Fibroblast of peridontal ligament (primary cell): ENCODE measurements around the gene WDCP.
"Not testable (repeated sequence)": the region's sequence is repeated elsewhere in the genome, so short reads cannot be mapped to it uniquely, and the experiment has no call there.

Experiments used
- DNase-seq: peaks from one replicate; pipeline ENCODE4 v3.0.0-alpha.2; 2010; ENCODE audit errors: extremely low read depth

Gene WDCP

DNA sequence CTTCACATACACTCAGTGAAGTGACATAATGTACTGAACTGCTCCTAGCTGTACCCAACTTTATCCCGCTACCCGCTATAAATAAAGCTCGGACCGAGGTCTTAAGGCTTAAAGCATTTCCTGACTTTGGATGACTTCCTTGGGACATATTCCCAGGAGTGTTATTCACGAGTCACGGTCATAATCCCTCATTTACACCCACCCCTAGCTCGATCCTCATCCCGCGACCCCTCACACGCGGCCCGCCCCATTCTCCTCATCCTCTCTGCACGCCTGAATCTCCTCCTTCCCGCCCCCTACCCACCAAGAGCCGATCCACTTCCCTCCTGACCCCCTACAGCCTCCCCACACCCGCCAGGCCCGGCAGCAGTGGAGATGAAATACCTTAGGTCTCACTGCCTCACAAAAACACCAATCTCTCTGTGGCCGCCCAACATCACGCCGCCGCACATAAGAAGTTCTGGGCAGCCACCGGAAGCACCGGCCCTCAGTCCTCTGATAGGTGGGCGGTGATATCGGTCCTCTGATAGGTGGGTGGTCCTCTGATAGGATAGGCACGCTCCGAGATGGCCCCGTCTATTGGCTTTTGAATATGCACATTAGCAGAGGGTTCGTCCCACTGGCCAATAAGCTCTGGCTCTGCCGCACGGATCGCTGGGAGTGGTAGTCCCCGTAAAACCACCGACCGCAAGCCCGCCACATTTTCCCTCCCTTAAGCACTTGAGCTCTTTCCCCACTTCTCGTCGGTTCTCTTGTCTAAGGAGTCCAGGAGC is at the start of gene WDCP:
WDCP (minus strand) TSS at position 462 of the 773 bp plus-strand sequence. CDS start 7,897 bp downstream, outside the sequence.
- peak; percentile 98 for DNase-seq

- DNase-seq = not testable (repeated sequence)
Observed at GRCh38 chr2:24095171-24095677, 48.0 kb upstream of the WDCP start.

DNA sequence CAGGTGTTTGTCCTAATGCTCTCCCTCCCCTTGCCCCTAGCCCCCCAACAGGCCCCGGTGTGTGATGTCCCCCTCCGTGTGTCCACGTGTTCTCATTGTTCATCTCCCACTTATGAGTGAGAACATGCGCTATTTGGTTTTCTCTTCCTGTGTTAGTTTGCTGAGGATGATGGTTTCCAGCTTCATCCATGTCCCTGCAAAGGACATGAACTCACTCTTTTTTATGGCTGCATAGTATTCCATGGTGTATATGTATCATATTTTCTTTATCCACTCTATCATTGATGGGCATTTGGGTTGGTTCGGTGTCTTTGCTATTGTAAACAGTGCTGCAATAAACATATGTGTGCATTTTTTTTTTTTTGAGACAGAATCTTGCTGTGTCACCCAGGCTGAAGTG is 46.1 kb upstream of the WDCP start:
- not testable (repeated sequence) for DNase-seq

DNA sequence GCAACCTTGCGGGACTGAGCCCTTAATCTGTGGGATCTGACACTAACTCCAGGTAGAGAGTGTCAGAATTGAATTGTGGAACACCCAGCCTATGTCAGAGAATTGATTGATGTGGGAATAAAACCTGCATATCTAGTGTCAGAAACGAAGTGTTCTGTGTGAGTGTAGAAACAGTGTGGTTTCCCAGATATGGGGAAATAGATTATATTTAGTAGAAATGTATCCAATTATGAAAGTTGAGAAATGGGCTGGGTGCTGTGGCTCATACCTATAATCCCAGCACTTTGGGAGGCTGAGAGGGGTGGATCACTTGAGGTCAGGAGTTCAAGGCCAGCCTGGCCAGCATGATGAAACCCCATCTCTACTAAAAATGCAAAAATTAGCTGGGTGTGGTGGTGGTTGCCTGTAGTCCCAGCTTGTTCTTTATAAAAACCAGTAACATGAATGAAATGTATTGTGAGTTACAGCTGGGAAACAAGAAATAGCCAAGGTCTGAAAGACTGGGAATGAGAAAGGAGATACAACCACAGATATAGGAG is 41.7 kb upstream of the WDCP start:
- no peak for DNase-seq

DNA sequence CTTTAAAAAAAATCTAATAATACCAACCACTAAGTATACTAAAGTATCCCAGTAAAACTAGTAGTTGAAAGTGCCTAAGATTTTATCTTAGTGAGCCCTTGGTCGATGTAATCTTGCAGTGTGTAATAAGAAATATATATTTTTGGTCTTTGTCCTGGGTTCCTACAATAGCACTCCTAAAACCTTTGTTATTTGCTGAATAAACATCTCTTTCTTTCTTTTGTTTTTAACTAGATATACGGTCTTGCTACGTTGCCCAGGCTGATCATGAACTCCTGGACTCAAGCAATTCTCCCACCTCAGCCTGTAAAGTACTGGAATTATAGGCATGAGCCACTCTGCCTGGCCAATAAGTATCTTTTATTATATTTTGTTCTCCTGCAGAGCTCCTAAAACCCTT is 39.8 kb upstream of the WDCP start:
- DNase-seq = no peak

- DNase-seq = no peak
Observed at GRCh38 chr2:24086241-24086640, 39.0 kb upstream of the WDCP start.

GRCh38 chr2:24085200-24085489 is 38.0 kb upstream of the WDCP start:
- no peak for DNase-seq

DNA sequence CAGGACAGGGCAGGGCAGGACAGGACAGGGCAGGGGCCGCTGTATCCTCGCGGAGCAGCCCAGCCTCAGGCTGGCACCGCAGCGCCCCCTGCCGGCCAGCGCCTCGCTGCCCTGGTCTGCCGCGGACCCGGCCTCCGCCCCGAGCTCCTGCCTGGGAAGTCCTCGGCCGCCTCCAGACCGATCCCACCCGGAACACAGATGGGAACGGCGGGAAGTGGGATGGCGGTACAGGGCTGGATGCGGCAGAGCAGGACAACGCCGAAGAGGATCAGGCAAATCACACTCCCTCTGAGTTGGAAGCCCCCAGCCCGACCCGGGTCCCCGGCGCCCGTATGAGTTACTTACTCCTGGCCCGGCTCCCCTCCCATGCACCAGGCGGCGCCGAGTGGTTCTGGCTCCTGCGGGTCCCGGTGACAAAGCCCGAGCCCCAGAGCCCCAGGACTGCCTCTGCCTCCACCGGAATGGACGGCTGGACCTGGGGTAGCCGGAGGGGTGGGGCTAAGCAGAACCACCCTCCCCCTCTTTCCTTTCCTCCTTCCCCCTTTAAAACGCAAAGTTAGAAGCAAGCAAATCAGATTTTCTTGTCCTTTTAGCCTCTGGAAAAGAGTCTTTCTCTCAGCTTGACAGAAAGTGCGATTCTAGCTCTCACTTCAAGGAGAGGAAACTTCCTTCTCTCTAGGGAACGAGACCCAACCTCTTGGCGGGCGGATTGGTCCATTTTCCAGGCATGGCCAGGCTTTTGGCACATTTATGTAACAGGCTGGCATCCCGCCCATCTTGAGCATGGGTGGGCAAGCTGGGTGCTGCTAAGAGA is 37.4 kb upstream of the WDCP start, which contains the start of gene TP53I3:
TP53I3 (minus strand) TSS at position 449 of the 814 bp plus-strand sequence. CDS start 508 bp downstream, outside the sequence.
- DNase-seq = peak; percentile 81

- peak; percentile 89 for DNase-seq
Observed at GRCh38 chr2:24083567-24084385, 36.6 kb upstream of the WDCP start.

DNA sequence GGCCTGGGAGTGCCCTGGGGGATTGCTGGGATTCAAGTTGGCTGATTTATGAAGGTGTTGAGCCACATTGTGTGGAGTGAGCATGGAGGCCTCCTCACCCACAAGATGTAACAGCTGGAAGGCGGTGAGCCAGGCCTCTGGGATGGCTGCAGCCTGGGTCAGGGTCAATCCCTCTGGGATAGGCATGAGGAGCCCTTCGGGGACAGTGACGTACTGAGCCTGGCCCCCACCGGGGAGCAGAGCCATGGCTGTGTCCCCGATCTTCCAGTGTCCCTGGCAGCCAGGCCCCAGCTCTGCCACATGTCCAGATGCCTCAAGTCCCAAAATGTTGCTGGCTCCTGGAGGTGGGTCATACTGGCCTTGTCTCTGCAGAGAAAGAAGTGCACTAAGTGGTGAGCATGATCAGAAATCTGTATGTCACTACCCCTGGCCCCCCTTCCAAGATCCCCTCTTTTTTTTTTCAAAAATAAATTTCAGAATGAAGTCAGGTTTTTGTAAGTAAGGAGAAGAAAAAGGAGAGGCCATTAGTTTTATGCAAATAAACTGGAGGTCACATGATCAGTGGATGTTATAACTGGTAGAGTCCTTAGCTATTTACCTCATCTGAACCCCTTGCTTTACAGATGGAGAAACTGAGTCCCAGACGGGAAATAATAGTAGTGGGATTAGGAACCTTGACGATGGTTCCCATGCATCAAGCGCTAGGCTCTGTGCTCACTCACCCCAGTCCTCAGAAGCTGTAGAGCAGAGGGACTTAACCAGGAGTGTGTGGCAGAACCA is 35.8 kb upstream of the WDCP start:
- DNase-seq = no peak

DNA sequence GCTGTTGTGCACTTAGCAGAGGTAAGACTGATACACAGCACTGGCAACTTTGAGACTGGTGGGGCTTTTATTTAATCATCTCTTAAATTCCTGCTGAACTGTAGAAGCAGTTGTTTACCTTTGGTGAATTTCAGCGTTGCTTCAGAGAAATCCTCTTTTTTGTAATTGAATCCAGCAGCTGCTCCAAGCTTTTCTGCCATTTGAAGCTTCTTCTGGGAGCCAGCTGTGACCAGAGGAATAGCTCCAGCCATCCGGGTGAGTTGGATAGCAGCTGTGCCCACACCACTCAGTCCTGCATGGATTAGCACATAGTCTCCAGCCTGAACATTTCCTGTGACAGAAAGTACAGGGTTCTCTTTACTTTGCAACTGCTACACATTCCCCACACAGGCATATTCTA is 33.5 kb upstream of the WDCP start:
- DNase-seq = peak; percentile 61

GRCh38 chr2:24077879-24078278 is 30.7 kb upstream of the WDCP start:
- DNase-seq = no peak

DNA sequence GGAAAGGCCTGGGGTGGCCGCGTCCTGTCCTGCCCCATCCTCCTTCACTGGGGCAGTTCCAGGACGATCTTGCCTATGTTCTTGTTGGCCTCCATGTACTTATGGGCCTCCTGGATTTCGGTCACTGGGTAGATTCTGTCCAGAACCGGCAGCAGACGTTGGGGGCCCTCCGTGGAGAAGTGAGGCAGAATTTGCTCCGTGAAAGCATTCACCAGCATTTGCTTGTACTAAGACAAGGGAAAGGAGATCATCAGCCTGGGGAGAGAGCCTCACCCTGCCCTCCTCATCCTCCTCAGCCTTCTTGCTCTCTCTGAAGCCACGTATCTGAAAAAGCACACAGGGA is 30.3 kb upstream of the WDCP start:
- peak; percentile 42 for DNase-seq

DNA sequence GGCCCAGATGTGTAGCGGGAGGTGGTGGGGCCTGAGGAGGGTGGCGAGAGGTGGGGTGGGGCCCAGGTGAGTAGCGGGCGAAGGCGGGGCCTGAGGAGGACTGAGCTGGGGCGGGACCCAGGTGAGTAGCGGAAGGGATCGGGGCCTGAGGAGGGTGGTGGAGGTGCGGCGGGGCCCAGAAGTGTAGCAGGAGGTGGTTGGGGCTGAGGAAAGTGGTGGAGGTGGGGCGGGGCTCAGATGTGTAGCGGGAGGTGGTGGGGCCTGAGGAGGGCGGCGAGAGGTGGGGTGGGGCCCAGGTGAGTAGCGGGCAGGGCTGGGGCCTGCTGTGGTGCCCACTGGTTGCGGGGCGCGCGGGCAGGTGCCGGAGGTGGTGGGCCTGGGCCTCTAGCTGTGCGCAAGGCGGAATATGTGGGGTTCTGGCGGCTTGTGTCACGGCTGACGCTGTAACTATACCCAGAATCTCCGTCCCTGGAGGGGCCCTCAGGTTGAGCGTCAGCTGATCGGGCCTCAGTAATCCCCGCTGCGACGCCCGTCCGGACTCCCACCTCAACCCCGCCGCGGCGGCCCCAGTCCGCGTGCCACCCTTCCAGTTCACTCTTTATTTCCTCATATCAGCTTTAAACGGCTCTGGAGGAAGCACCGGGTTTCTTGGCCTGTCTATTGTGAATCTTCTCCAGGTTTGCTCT is 29.8 kb upstream of the WDCP start:
- no peak for DNase-seq

DNA sequence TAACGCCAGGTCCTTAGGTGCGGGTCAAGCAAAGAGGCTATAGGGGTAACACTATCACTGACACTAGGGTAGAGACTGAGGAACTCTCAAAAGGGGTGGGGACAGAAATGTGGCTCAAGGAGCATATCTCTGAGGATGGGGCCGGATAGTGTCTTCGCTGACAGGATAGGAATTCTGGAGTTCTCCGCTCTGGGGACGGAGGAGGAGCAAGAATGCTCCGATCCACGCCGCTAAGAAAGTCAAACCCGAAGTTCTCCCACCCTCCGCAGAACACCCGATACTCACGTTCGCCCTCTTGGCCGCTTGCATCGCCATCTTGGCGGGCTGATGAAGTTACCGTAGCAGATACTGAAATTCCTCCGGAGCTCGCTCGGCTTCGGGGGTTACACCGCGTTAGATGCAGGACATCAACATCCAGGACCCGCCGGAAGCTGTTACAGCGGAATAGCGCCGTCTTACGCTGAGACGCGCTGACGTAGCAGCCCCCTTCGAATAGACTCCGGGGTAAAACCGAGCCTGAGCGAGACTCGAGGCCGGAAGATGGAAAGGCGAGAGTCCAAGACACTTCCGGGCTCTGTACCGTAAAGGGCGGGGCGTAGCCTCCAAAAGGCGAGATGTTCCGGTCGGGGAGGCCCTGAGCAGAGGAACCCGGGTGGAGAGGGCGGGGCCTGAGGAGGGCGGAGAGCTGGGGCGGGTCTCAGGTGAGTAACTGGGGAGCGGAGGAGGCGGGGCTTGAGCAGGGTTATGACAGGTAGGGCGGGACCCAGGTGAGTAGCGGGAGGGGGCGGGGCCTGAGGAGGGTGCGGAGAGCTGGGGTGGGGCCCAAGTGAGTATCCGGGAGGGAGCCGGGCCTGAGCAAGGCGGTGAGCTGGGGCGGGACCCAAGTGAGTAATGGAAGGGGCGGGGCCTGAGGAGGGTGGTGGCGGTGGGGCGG is 29.0 kb upstream of the WDCP start, which contains the start of gene SF3B6:
SF3B6 (minus strand) TSS at position 412 of the 934 bp plus-strand sequence; CDS start at position 315, 97 bp downstream.
- DNase-seq = peak; percentile 99

GRCh38 chr2:24075259-24075658 is 28.1 kb upstream of the WDCP start:
- DNase-seq = no peak

- DNase-seq = no peak
Observed at GRCh38 chr2:24073816-24074215, 26.6 kb upstream of the WDCP start.

- DNase-seq = no peak
Observed at GRCh38 chr2:24072259-24072658, 25.1 kb upstream of the WDCP start.

DNA sequence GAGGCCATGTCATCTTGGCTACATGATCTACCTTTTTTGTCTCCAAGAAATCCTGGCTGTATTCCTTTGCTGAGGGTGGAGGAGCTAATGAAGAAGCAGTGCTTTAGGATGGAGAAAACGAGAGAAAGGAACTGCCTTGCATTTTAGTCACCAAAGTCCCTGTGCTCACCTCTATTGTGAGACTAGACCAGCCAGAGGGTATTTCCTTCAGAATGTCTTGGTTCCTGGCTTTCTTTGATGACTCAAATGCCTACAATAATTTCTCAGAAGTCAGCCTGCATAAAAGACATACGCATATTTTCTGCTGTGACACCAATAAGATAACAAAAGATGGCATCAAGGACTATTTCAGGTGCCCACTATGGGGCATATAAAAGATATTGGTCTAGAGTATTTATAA is 18.1 kb upstream of the WDCP start:
- no peak for DNase-seq
